ENCODE results near the gene ARMH3.

ARMH3 gene

DNA sequence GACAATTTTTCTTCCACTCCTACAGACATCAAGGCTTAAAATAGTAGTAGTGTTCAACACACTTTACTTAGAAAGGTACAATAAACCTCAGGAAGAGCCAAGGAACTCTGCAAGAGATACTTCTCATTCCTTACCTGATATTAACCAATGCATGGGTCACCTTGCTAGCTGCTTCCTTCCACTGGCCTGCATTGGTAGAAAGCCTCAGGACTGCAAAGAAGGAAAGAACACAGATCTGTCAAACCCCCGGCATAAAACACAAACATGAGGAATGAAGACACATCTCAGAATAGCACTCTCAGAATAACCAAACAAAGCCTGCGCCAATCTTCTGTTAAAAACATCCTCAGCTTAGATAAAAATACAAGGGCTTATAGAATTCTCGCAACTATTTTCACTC is 116.2 kb downstream of the ARMH3 start:
- H3K4me1 ChIP-seq (ENCODE audit: control insufficient read depth, low read length) = no peaks in the 10 kb centered on the region
- no peak overlapping the region for H3K4me2 ChIP-seq (ENCODE audit: low read length)
- H3K9me3 ChIP-seq (ENCODE audit: control insufficient read depth, insufficient read depth, low read length) = no peaks in the 10 kb centered on the region
- H4K20me1 ChIP-seq (ENCODE audit: control insufficient read depth, insufficient read depth, low read depth, low read length) = no peaks in the 10 kb centered on the region
- TF ChIP-seq EZH2phosphoT487 (IDR thresholded peaks at IDR 0.05; ENCODE audit: borderline replicate concordance, low read length) = no peak
- TF ChIP-seq, protein P1, sequence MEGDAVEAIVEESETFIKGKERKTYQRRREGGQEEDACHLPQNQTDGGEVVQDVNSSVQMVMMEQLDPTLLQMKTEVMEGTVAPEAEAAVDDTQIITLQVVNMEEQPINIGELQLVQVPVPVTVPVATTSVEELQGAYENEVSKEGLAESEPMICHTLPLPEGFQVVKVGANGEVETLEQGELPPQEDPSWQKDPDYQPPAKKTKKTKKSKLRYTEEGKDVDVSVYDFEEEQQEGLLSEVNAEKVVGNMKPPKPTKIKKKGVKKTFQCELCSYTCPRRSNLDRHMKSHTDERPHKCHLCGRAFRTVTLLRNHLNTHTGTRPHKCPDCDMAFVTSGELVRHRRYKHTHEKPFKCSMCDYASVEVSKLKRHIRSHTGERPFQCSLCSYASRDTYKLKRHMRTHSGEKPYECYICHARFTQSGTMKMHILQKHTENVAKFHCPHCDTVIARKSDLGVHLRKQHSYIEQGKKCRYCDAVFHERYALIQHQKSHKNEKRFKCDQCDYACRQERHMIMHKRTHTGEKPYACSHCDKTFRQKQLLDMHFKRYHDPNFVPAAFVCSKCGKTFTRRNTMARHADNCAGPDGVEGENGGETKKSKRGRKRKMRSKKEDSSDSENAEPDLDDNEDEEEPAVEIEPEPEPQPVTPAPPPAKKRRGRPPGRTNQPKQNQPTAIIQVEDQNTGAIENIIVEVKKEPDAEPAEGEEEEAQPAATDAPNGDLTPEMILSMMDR (IDR thresholded peaks at IDR 0.05; ENCODE audit: low read depth, low read length, poor library complexity, severe bottlenecking) = no peak
- no peak overlapping the region for H3K27ac ChIP-seq (ENCODE audit: low read depth, low read length)
- H3K4me3 ChIP-seq (ENCODE audit: low read length) = no peak overlapping the region
- peaks cover 7% of the 10 kb centered on the region; the same call in 1 of the 2 replicates for H3K36me3 ChIP-seq (ENCODE audit: control insufficient read depth, low read length)
- H3K79me2 ChIP-seq (ENCODE audit: control insufficient read depth, low read length) = no peaks in the 10 kb centered on the region
- H3K9me2 ChIP-seq (replicated peaks; ENCODE audit: control insufficient read depth, low read length) = no peaks in the 10 kb centered on the region
- no peaks in the 10 kb centered on the region for H3F3A ChIP-seq (ENCODE audit: control insufficient read depth, insufficient read depth)
- no peaks in the 10 kb centered on the region for H3K27me3 ChIP-seq (ENCODE audit: control insufficient read depth, low read length)

DNA sequence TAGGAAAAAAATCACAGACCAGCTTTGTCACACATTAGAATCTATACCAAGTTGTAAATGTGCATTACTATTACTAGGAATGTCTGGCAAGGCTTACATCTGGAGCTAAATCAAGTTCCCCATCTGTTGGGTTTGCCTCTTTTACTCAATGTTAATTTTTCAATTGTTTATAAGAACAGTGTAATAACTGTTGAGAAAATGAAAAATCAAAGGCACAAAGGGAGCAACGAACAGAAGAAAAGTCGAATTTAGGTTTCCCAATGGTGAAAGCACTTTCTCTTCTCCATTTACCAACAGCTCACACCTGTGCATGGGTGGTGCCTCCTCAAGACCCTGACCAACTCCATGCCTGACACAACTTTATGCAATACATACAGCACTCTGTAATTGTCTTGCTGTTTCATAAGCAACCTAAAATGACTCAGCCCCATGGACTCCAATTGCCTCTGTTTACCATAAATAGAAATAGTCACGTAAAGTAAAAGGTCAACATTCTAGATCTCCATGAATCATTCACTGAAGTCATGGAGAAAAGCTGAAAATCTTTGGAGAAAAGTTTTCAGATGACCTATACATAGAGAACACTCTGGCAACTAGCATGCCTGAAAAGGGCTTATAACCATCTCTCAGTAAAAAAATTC is 116.8 kb downstream of the ARMH3 start:
- H3K4me1 ChIP-seq (ENCODE audit: control insufficient read depth, low read length) = no peaks in the 10 kb centered on the region
- H3K27ac ChIP-seq (ENCODE audit: low read depth, low read length) = no peak overlapping the region
- H3K36me3 ChIP-seq (ENCODE audit: control insufficient read depth, low read length) = peaks cover 7% of the 10 kb centered on the region; the same call in 1 of the 2 replicates
- no peaks in the 10 kb centered on the region for H3K79me2 ChIP-seq (ENCODE audit: control insufficient read depth, low read length)
- H3F3A ChIP-seq (ENCODE audit: control insufficient read depth, insufficient read depth) = no peaks in the 10 kb centered on the region
- H4K20me1 ChIP-seq (ENCODE audit: control insufficient read depth, insufficient read depth, low read depth, low read length) = no peaks in the 10 kb centered on the region
- no peaks in the 10 kb centered on the region for H3K9me3 ChIP-seq (ENCODE audit: control insufficient read depth, insufficient read depth, low read length)
- TF ChIP-seq, protein P1 (IDR thresholded peaks at IDR 0.05; ENCODE audit: low read depth, low read length, poor library complexity, severe bottlenecking) = no peak
- TF ChIP-seq EZH2phosphoT487 (IDR thresholded peaks at IDR 0.05; ENCODE audit: borderline replicate concordance, low read length) = no peak
- no peak overlapping the region for H3K4me3 ChIP-seq (ENCODE audit: low read length)
- H3K9me2 ChIP-seq (replicated peaks; ENCODE audit: control insufficient read depth, low read length) = no peaks in the 10 kb centered on the region
- H3K4me2 ChIP-seq (ENCODE audit: low read length) = no peak overlapping the region
- H3K27me3 ChIP-seq (ENCODE audit: control insufficient read depth, low read length) = no peaks in the 10 kb centered on the region

DNA sequence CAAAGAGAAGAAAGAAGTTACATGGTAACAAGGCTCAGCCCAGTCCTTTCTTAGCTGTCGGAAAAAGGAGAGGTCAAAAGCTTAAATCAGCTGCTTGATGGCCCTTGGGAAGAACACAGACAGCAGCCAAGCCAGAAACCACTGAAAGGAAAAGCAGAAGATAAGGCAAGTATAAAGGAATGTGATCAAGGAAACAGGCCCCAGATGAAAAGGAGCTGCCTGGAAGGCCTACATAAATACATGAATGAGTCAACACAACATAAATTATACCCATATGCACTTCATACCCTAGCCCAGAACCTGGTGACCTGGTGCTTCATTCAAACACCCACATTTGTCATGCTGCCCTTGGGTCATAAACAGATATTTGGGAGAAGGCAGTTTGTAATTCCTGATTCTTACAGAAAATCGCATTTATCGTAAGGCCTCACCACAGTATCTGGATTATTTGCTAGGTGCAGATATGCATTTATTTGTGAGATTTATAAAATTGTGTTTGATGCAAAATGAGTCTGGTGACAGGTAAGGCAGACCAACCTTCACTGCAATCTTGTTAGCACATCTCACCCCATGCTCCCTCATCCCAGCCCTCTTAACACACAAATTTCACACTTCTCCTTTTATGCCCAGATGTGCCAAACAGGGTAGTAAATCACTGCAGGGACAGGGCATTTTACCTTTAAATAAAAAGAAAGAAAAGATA is 117.5 kb downstream of the ARMH3 start:
- Histone ChIP-seq H3K27ac (ENCODE audit: low read depth, low read length) (no peak overlapping the region), H3K4me3 (ENCODE audit: low read length) (no peak overlapping the region), H3K36me3 (ENCODE audit: control insufficient read depth, low read length) (peaks cover 7% of the 10 kb centered on the region; the same call in 1 of the 2 replicates), H3F3A (ENCODE audit: control insufficient read depth, insufficient read depth) (no peaks in the 10 kb centered on the region), H3K4me2 (ENCODE audit: low read length) (no peak overlapping the region), H4K20me1 (ENCODE audit: control insufficient read depth, insufficient read depth, low read depth, low read length) (no peaks in the 10 kb centered on the region), H3K9me3 (ENCODE audit: control insufficient read depth, insufficient read depth, low read length) (no peaks in the 10 kb centered on the region), H3K4me1 (ENCODE audit: control insufficient read depth, low read length) (no peaks in the 10 kb centered on the region), H3K79me2 (ENCODE audit: control insufficient read depth, low read length) (no peaks in the 10 kb centered on the region), H3K27me3 (ENCODE audit: control insufficient read depth, low read length) (no peaks in the 10 kb centered on the region), H3K9me2 (replicated peaks; ENCODE audit: control insufficient read depth, low read length) (no peaks in the 10 kb centered on the region)
- TF ChIP-seq, protein P1 (IDR thresholded peaks at IDR 0.05; ENCODE audit: low read depth, low read length, poor library complexity, severe bottlenecking) = no peak
- no peak for TF ChIP-seq EZH2phosphoT487 (IDR thresholded peaks at IDR 0.05; ENCODE audit: borderline replicate concordance, low read length)

Measured in DOHH2 (cell line).